ENCODE measurements around the gene GAREM1.

GRCh38 chr18:32372381-32373061 is 98.2 kb downstream of the GAREM1 start:
- TF ChIP-seq CTCF (IDR thresholded peaks at IDR 0.05), result no peak
- TF ChIP-seq POLR2A (IDR thresholded peaks at IDR 0.05), result no peak
